Naive B cell (primary cell): ENCODE measurements around the gene PDZD11. TPM values are rescaled to one million over a fixed set of nuclear protein-coding genes. Genes with fewer than 3 reads are reported as not detected.
"Not testable (repeated sequence)": the region's sequence is repeated elsewhere in the genome, so short reads cannot be mapped to it uniquely, and the experiment has no call there.

Experiments used
- ATAC-seq, 2 donors: fragments of 150-1000 bp; cut with Tn5 transposase; 2 replicates each; pipeline ENCODE4 v1.10.0; 2021; ENCODE audit warnings: low read depth in 2 of 2, mild to moderate bottlenecking in 2 of 2, moderate library complexity in 2 of 2
- DNase-seq: peaks from one replicate; pipeline ENCODE4 v3.0.0; 2022
- H3K27ac Mint-ChIP-seq, 6 donors: one replicate each; pipeline ENCODE4 v1.8.0; 2020 to 2022; ENCODE audit warnings: mild to moderate bottlenecking in 6 of 6, mixed read lengths in 6 of 6, moderate library complexity in 5 of 6, inconsistent platforms in 2 of 6
- H3K27me3 Mint-ChIP-seq, 3 donors: one replicate each; pipeline ENCODE4 v1.8.0; 2021 to 2022; ENCODE audit warnings: mixed read lengths in 3 of 3, mild to moderate bottlenecking in 1 of 3
- H3K36me3 Mint-ChIP-seq, 2 donors: one replicate each; pipeline ENCODE4 v1.8.0; 2020 to 2022; ENCODE audit warnings: mixed read lengths in 2 of 2, inconsistent platforms in 1 of 2, mild to moderate bottlenecking in 1 of 2
- H3K4me1 Mint-ChIP-seq, 3 donors: one replicate each; pipeline ENCODE4 v1.8.0; 2020 to 2022; ENCODE audit warnings: mixed read lengths in 3 of 3, inconsistent platforms in 1 of 3, mild to moderate bottlenecking in 1 of 3, moderate library complexity in 1 of 3
- H3K4me3 Mint-ChIP-seq, 8 donors: one replicate each; pipeline ENCODE4 v1.8.0; 2020 to 2022; ENCODE audit warnings: mild to moderate bottlenecking in 8 of 8, mixed read lengths in 8 of 8, moderate library complexity in 8 of 8, inconsistent platforms in 2 of 8
- H3K9me3 Mint-ChIP-seq, 7 donors: one replicate each; pipeline ENCODE4 v1.8.0; 2020 to 2022; ENCODE audit warnings: mixed read lengths in 7 of 7, mild to moderate bottlenecking in 5 of 7, inconsistent platforms in 2 of 7, moderate library complexity in 1 of 7
- polyA plus RNA-seq, 6 donors: library from polyadenylated mRNA; unstranded; fragments of 300-500 nt; fragmentation: Illumina TruSeq; gene quantifications; one replicate each; pipeline ENCODE4 v1.2.3, GENCODE V29; 2021; ENCODE audit warnings: low read depth in 6 of 6

The PDZD11 gene
- polyA plus RNA-seq, 6 donors from 2014 or later, result 12.8 to 26.1 (median 17.6) TPM

DNA sequence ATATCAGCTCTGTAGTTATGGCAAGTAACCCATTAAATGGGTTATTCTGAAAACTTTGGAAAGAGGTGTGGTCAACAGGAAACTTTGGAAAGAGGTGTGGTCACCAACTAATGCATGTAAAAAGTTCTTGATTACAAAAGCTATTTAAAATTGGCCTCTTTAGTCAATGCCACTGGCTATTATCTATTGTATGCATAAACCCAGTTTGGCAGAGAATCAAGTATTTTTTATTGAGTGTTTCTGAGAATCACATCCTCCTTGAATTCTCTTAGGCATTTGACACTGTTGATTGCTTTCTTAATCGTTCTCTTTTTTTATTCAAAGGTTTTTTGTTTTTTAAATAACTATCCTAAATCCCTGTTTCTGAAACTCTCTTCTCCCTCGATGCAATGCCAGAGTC, 37.2 kb downstream of the PDZD11 start:
- H3K4me3 Mint-ChIP-seq, result no peak overlapping the region
- ATAC-seq (no peak), DNase-seq (no peak)
- no peaks in the 10 kb centered on the region for H3K27me3 Mint-ChIP-seq
- H3K4me1 Mint-ChIP-seq, result no peaks in the 10 kb centered on the region
- no peaks in the 10 kb centered on the region for H3K9me3 Mint-ChIP-seq
- no peak overlapping the region for H3K27ac Mint-ChIP-seq
- H3K36me3 Mint-ChIP-seq, result peaks cover 0 to 4% of the 10 kb centered on the region in 2 donors

DNA sequence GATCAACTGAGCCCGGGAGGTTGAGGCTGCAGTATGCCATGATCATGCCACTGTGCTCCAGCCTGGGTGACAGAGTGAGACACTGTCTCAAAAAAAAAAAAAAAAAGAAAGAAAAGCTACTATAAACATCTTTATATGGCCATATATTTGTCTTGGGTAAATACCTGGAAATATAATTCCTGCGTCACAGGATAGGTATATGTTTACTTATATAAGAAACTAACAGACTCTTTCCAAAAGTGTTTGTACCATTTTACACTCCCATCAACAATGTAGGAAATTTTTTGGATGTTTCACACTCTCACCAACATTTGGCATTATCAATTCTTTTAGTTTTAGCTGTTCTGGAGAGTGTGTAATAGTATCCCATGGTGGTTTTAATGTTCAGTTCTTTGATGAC, 42.5 kb downstream of the PDZD11 start:
- no peaks in the 10 kb centered on the region for H3K27me3 Mint-ChIP-seq
- no peak for ATAC-seq
- H3K4me3 Mint-ChIP-seq, result no peak overlapping the region
- no peaks in the 10 kb centered on the region for H3K36me3 Mint-ChIP-seq
- no peak overlapping the region for H3K27ac Mint-ChIP-seq
- no peaks in the 10 kb centered on the region for H3K9me3 Mint-ChIP-seq
- H3K4me1 Mint-ChIP-seq, result no peaks in the 10 kb centered on the region
- DNase-seq, result no peak

DNA sequence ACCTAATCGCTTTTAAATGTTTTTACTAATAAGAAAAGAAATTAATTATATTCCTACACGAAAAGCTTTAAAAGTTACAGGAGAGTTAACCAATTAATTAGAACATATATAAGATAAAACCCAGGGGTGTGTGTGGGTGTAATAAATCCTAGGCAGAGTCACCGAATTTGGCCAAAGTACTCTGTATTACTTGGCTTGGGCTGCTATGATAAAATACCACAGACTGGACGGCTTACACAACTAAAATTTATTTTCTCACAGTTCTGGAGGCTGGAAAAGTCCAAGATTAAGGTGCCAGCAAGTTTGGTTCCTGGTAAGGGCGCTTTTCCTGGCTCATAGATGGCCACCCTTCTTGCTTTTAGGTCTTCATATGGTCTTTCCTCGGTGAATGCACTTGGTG, 44.8 kb downstream of the PDZD11 start:
- Mint-ChIP-seq H3K36me3 (no peaks in the 10 kb centered on the region), H3K27me3 (peaks cover 0 to 4% (median 0%) of the 10 kb centered on the region in 3 donors), H3K4me3 (no peak overlapping the region), H3K4me1 (no peaks in the 10 kb centered on the region), H3K9me3 (no peaks in the 10 kb centered on the region), H3K27ac (no peak overlapping the region)
- ATAC-seq (no peak), DNase-seq (no peak)

DNA sequence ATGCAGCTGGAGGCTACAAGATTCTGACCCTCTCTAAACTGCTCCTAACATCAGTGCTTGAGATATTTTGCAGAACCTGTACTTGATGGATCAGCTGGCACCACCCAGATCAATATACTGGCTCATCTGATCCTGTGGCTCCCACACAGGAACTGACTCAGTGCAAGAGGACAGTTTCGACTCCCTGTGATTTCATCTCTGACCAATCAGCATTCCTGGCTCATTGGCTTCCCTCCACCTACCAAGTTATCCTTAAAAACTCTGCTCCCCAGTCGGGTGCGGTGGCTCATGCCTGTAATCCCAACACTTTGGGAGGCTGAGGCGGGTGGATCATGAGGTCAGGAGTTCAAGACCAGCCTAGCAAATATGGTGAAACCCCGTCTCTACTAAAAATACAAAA, 46.1 kb downstream of the PDZD11 start:
- not testable (repeated sequence) for H3K4me3 Mint-ChIP-seq, H3K9me3 Mint-ChIP-seq, H3K36me3 Mint-ChIP-seq, H3K27ac Mint-ChIP-seq, ATAC-seq, H3K4me1 Mint-ChIP-seq, H3K27me3 Mint-ChIP-seq, DNase-seq

DNA sequence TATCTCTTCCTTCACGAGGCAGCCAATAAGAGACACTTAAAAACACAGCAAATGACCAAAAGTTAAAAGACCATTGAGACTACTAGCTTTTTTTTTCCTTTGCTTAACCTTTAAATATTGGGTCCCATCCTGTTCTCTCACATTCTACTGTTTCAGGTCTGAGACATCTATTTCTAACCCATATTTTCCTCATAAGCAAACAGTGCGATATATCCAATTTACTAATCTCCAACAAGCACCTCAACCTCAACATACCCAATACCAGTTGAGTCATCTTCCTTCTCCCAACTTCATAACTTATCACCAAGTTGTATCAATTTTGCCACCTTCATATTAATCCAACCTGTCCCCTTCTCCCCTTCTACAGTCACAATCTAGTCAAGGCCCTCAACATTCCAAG, 48.2 kb downstream of the PDZD11 start:
- DNase-seq, result no peak
- Mint-ChIP-seq H3K4me1 (no peaks in the 10 kb centered on the region), H3K27me3 (peaks cover 0 to 4% (median 0%) of the 10 kb centered on the region in 3 donors), H3K36me3 (no peaks in the 10 kb centered on the region), H3K27ac (no peak overlapping the region), H3K9me3 (no peaks in the 10 kb centered on the region), H3K4me3 (no peak overlapping the region)
- ATAC-seq, result no peak

DNA sequence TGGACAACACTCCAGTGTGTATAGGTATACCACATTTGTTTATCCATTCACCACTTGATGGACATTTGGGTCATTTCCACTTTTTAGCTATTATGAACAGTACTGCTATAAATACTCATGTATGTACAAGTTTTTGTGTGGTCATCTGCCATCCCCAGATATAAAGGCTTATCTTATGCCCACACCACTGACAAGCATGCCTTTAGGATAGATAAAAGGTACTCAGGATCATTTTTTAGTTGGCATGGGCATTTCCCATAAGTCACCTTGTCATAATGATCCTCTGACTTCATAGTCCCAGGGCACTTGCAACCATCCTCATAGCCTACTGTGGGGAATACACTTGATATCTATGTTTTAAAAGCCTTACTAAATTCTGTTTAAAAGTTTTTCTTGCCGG, 49.0 kb downstream of the PDZD11 start:
- H3K9me3 Mint-ChIP-seq, result no peaks in the 10 kb centered on the region
- no peak overlapping the region for H3K4me3 Mint-ChIP-seq
- H3K4me1 Mint-ChIP-seq, result no peaks in the 10 kb centered on the region
- DNase-seq, result no peak
- no peaks in the 10 kb centered on the region for H3K36me3 Mint-ChIP-seq
- ATAC-seq, result no peak
- peaks cover 0 to 4% (median 0%) of the 10 kb centered on the region in 3 donors for H3K27me3 Mint-ChIP-seq
- no peak overlapping the region for H3K27ac Mint-ChIP-seq

Other genes starting within 250 kb of the PDZD11 start
- gene AWAT2, start 240.0 kb downstream of the PDZD11 start, polyA plus RNA-seq, result not detected
- gene OTUD6A, start 227.5 kb downstream of the PDZD11 start, polyA plus RNA-seq, result not detected
- 10 to 100 TPM; 54.2 to 80.6 (median 61.8) TPM for gene IGBP1, start 156.5 kb downstream of the PDZD11 start, polyA plus RNA-seq
- not detected for gene DGAT2L6, start 112.4 kb downstream of the PDZD11 start, polyA plus RNA-seq
- gene AWAT1, start 55.3 kb downstream of the PDZD11 start, polyA plus RNA-seq, result not detected
- not detected for gene P2RY4, start 29.7 kb downstream of the PDZD11 start, polyA plus RNA-seq
- not detected for gene ARR3, start 21.6 kb downstream of the PDZD11 start, polyA plus RNA-seq
- gene RAB41, start 7.8 kb downstream of the PDZD11 start, polyA plus RNA-seq, result under 1 TPM in 1 of 6 donors, not detected in 5; 0.26 TPM
- not detected for gene KIF4A, start 177 bp upstream of the PDZD11 start, polyA plus RNA-seq
- not detected for gene GDPD2, start 133.4 kb upstream of the PDZD11 start, polyA plus RNA-seq
- gene DLG3, start 154.9 kb upstream of the PDZD11 start, polyA plus RNA-seq, result 1 to 10 TPM; 2.1 to 5.0 (median 3.2) TPM